SKM-1 treated with dmso at 0.1 percent for 144 hours (cell line): Measurements from ENCODE around the gene RAPGEF1.

Source experiments
- DNase-seq: peaks from one replicate; lab custom pipeline; 2025; ENCODE audit not compliant: unreplicated experiment; lab: John Stamatoyannopoulos, UW

The RAPGEF1 gene

DNA sequence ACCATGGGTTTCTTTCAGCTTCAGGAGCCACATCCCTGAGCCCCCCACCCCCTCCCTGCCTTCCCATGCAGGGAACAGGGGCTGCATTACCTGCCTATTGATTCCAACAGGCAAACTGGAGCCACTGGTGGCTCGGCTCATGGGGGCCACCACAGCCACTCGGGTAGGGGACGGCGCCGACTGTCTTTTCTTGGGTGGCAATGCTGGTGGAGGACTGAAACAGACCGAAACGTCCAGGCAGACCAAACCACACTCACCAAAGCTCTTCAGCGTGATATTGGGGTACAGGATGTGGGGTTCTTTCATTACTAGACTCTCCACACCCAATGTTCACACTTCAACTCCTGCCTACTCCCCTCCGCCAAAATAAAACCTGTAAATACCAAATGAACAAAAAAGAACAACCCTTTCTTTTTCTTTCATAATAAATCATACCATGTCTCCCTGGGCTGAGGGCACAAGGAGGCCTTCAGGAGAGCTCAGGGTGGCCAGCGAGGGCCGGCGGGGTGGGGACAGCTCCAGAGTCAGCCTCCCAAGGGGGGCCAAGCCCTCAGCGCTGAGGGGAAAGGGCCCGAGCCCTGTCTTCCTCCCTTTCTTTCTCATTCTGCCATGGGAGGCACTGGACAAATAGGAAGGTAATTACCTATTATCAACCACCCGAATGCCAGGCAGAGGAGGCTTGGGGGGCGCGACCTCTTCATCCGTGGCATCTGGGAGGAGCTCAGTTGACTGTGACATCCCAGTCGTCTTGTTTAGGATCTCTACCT, 111.2 kb downstream of the RAPGEF1 start:
- no peak for DNase-seq

DNA sequence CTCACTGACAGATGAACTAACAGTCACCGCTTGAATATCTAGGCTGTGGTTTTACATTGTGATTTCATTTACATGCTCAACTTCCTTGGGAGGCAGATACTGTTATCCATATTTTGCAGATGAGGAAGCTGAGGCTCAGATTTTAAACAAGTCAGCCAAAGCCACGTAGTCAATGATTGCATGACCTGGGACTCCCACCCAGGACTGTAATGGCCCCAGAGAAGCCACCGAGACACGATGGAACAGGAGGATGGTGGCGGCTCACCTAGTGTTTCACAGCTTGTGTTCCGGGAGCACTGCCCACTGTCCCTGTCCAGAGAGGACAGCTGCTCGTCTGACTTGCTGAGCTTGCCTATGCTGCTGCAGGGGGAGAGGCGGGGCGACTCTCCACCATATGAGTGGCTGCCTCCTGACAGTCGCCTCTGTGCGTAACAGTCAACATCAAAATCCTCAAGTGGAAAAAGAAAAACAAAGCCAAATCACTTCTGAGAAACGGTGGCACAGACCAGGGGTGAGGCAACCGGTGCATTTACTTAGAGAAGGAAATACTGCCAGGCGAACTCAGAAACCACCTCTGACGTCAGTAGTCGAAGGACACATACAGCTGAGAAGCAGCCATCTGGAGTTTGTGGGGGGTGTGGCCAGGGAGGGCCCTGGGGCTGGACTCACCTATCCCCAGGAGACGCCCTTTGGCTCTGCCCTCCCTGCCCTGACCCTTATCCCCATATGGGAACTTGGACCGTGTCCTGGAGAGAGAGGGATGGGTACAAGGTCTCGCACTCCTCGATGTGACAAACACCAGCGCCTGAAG, 112.0 kb downstream of the RAPGEF1 start:
- DNase-seq, result no peak

DNA sequence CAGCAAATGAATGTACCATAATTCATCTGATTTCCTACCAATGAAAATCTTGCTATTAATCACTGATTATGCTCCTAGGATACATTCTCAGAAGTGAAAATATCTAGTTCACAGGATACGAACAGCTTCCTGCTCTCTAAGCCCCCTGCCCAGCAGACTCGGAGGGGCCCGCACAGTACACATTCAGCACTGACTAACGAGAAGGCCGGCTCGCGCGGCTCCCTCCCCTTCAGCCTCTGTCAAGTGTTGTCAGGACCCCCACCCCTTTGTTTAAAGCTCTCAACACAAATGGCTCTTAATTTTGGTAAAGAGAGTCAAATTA, 112.6 kb downstream of the RAPGEF1 start:
- no peak for DNase-seq

DNA sequence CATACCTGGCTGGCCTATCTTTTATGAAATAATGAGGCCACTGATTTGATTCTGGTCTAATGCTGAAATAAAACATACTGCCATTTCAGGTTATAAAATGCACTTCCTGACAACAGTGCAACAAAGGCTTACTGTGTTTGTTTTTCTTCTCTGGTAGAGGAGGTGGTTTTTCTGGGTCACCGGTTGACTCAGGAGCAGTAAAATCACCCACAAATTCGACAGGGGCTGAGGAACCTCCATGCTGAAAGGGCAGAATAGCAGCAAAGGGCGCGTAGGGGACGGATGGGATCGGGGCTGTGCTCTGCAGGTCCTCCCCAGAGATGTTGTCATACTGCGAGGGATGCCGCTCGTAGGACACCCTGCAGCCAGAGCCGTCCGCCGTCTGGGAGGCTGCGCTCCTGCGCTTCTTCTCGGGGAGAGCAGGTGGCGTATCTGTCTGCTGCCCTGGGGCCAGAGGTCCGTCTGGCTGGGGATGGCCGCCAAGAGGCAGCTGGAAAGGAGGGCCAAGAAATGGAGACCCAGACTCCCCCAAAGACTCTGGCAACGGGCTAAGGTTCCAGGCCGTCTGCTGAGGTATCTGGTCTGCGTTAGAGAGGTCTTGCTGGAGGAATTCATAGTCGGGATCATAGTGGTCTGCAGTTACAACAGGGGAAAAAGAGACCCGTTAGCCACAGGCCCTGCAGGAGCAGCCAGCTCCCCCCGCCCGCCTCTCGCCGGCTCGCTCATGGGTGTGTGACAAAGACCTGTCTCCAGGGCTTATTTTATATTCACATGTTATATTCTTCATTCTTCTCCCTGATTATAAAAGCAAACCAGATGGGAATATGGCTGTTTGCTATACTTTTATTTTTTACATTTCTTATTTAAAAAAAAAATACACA, 113.8 kb downstream of the RAPGEF1 start:
- no peak for DNase-seq

DNA sequence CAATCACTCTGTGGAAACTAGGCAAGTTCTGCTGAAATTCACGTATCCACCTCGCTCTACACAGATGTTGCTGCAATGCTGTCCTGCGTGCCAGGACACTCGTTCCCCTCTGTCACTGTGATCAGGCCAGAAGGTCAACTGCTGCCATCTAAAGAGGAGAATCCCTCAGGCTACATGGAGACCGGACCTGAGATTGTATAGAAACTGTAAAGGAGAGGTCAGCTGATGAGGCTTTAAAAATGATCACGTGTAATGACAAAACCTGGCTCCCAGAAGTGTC, 114.4 kb downstream of the RAPGEF1 start:
- no peak for DNase-seq

DNA sequence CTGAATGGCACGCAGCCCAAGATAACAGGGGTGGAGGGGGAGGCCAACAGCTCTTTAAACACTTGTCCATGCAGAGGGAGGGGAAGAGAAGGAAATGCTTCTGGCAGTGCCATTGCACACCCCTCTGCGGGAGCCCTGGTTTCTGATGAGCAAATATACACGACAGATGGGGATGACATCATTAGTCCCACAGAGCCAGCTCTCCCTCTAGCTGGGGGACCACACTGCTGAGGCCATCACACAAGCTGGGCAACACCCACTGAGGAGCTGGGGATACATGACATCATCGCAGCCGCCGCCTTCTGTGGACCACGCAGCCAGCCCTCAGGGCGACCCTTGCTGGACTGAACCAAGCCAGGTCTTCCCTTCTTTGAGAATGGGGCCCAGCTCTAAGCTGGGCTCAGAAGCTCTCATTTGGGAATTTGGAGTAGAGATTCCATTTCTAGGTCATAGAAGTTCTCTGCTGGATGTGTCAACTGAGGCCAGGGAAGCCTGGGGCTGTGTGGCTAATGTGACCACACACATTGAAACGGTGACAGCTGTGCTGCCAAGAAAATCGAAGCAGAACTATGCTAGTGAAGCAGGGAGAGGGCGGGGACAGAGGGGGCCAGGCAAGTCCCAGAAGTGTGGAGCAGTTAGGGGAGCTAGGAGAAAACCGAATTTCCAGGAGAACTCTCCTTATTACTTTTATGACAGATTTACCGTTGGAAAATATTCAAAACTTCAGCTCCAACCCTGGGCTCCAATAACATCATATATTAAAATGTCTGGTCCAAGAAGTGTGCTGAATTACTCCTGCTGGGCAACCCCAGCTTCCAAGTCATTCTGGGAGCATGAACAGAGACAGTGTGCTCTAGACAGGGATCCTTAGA, 115.0 kb downstream of the RAPGEF1 start:
- no peak for DNase-seq

DNA sequence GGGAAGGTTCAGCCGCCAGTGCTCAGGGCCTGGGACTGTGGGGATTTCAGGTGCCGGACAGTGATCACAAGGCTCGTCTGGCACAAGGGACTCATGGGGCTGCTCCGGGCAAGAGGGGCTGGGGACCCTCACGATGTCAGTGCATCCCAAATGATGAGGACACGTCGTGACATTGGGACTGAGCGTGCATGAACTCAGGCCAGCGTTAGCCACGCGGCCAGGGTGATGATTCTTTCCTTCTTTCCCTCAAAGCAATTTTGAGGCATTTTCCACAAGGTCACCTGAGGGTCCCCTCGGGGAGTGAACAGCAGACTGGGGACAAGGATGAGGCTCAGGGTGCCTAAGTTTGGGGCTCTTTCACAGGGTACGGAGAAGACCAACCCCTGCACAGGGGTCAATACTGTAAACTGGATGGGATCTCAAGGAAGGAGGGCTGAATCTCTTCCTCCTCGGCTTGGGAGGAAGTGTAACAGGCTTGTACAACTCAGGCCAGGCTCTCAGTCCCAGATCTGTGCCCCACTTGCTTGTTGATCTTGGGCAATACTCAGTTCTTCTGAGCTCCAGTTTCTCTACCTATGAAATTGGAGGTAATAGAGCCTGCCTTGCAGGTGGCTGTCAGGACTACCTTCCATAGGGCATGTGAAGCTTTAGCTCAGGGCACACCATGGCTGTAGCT, 116.1 kb downstream of the RAPGEF1 start:
- peak; percentile 22 for DNase-seq

DNA sequence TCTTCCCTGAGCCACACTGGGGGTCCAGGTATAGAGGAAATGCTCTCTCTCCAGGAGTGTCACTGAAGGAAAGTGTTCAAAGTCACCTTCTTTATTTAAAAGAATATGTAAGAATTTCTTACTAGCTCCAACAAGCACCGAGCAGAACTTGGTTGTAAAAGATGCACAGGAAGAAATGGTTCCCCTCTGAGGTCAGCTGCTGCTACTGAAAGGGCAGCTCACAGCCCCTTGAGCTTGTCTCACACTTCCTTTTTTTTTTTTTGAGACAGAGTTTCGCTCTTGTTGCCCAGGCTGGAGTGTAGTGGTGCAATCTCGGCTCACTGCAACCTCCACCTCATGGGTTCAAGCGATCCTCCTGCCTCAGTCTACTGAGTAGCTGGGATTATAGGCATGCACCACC, 117.4 kb downstream of the RAPGEF1 start:
- DNase-seq, result peak; percentile 34

DNA sequence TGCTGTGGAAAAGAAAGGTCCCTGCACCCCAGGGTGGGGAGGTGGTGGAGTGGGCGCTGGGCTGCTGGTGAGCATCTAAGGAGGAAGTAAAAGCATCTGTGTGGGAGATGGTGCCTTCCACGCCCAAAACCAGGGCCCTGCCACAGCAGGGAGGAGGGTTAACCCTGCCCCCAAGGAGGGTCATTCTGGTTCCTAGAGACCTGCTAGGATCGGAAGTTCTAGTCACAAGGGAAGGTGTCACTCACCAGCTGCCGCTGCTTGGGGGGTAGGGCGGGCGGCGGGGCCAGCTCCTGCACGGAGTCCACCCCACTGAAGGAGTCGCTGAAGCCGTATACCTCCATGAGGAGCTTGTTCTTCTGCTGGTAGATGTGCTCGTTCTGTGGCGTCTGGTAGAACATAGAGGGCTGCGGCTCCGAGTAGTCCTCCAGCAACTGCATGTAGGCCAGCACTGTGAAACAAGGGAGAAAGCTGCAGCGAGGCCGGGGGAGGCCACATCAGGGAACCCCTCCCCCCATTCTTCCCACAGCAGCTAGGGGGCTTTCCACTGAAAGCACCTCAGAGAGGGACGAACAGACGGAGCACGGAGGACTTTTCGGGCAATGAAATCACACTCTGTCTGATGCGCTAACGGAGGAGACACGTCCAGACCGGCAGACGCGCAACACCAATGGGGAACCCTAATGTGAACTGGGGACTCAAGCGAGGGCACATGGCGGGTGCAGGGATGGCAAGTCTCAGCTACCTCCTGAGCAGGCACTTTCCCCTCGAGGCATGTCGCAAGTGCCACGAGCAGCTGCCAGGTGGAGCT, 118.1 kb downstream of the RAPGEF1 start:
- DNase-seq, result no peak

DNA sequence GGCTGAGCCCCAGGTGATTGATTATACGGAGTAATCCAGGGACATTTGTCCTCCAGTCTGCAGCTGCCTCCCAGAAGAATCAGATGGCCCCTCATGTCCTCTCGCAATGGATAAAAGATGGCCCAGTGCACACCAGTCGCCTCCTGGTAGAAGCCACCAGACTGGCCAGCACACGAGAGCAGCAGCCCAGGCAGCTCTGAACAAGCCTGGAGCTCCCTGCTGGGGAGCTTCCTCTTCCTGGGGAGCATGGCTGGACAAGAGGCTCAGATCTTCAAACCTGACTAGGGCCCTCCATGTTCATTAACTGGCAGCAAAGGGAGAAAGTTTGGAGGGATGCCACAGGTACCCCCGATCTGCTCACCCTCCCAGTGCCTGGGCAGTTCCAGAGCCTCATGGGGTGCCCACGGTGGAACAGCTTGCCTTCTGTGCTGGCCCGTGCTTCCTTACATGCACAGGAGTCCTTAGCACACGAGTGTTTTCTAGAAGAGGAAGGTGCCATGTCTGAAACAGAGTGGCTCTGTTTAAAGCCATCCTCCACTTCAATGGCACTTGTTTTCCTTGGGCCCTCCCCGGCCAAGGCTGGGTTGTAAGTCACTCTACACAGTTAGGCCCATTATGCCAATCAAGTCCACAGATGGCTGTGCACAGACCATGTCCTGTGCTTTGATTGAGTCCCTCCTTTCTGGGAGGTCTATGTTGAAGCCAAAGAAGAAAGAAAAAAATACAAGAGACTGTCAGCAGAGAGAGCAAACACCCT, 118.9 kb downstream of the RAPGEF1 start:
- no peak for DNase-seq

DNA sequence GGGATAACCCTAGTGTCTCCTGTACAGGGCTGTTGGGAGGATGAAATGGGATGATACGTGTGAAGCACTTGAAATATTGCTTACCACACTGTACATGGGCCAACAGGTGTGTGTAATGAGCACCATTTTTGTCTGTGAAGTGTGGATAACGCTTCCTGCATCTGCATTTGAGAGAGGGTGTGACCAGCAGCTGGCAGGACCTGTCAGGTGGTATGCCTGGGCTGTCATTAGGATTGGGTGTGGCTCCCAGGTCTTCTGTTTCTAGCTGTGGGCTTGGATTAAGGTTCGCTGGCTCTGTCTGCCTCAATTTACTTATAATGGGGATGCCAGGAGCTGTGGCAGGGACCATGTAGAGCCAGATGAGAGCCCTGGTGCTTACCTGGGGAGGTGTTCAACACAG, 120.2 kb downstream of the RAPGEF1 start:
- no peak for DNase-seq

DNA sequence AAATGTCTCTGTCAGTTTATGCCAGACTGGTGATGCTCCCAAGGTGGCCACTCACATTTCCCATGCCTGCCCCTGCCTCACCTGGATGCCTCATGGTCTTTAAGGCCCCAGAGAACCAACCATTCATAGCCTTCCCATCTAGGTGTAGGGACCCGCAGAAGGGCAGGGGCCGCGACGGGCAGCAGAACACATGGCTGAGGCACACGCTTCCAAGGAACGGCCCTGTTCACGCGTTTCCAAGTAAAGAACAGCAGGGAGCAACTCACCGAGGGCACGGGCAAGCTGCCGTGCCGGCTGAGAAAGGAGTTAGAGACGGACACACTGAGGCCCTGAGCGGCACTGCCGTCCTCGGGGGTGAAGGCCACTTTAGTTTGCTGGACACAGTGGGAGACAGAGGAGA, 121.1 kb downstream of the RAPGEF1 start:
- DNase-seq, result no peak

DNA sequence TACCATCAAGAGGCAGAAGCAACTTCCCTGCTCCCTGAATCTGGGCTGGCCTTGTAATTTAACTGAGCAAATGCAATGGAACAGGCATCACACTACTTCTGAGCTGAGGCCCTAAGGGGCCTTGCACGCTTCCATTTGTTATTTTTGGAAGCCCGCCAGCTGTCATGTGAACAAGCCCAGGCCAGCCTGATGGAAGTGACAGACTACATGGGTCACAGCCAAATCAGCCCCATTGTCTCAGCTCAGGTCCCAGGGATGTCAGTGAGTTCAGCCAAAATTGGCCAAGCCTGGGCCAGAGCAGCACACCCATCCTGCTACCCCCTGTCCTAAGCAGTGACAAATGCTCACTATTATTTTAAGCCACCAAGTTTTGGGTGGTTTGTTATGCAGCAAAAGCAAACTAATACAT, 121.8 kb downstream of the RAPGEF1 start:
- no peak for DNase-seq

DNA sequence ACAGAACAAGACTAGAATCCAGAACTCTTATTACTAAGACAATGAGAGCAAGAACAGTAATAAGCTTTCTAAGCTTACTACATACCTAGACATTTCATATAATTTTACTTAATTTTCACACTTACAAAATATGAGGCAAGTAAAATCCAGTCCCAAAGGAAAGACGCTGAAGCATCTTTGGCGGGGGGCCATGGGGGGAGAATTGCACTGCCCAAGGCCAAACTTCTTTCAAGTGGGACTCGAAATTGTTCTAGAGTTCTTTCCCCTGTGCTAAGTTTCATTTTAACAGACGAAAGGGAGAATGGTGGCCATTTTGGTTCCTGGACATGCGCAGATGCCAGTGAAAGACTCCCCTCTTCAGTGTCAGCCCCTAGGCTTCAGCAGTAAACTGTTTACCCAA, 122.3 kb downstream of the RAPGEF1 start:
- no peak for DNase-seq

DNA sequence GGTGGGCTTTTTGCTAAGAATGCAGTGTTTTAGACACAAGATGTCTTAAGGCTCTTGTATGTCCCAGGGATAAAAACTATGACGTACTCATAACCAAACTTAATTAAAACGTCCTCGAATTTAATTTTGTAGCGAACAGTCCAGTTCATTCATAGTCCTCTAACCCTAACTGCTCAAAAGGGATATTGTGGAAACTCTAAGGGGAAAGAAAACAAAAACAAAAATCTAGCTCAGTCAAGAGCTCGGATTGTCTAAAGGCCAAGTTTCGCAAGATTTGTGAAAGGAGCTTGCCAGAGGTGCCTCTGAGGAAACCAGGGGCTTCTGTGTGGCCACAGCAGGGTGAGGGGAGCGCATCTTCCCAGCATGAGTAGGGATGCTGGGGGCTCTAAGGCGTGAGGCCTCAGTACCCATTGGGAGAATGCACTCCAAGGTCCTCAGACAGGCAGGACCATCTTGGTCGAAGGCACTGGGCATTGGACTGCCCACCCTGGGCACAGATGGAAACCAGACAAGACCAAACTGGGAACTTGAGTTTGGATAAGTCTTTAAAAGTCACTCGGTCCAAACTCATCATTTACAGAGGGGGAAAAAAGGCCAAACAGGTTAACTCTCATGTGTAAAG, 122.8 kb downstream of the RAPGEF1 start:
- no peak for DNase-seq

DNA sequence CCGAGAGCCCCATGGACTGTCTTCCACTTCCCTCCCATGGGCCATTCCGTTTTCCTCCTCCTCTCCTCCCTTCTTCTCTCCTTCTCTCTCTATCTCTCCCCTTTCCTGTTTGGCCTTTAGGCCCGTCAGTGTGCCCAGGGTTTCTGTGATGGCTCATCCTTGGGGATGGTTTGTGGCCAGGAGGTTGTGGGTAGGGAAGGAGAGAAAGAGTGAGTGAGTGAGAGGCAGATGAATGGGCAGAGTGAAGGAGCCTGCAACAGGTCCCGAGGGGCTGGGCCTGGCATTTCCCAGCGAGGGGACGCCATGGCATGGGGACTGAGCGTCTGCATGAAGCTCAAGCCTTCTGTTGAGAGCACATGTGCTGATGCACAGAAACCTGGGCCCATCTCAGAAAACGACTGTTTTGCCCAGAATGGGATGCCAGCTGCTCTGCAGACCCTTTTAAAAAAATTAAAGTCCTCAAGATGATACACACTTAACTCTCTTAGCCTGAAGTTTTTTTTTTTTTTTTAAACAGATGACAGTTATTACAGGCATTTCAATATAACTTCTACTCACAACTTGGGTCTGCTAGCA, 125.4 kb downstream of the RAPGEF1 start:
- DNase-seq, result no peak

DNA sequence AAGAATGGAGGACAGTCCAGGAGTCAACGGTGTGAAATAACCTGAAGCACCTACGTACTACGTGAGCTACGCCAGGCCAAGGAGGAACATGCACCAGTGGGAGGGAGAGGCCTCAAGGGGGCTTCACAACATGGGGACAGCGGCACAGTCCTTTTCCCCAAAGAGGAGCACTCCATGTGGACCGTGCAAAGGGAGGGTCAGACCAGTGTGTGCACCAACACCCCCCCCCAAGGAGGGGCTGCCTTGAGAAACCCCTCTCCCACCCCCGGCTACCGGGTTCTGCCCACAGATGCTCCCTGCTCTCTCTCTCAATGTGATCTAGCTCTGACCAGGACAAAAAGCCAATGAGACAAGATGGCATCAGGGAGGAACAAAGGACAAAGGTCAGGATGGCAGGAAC, 126.0 kb downstream of the RAPGEF1 start:
- no peak for DNase-seq

DNA sequence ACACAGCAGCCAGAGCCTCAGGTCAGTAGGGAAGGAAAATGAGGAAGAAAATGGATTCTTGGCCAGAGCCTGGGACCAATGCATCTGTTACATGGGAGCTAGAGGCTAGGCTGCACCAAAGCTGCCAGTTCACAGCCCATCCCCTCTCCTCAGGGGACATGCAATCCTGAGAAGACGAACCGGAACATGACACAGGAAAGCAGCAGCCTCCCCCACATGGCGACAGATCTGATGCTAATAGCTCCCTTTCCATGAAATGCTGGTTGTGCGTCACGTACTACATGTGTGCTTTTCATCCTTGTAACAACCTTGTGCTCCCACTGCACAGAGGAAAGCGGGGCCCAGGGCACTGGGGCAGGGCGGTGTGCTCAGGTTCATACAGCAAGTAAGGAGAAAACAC, 127.0 kb downstream of the RAPGEF1 start:
- no peak for DNase-seq
